ENCODE data around the gene ZNF385D. TPM values are rescaled to one million over a fixed set of nuclear protein-coding genes. Genes with fewer than 3 reads are reported as not detected.

The ZNF385D gene
- total RNA-seq, 1 experiment from 2014 or later: 13.0 TPM

DNA sequence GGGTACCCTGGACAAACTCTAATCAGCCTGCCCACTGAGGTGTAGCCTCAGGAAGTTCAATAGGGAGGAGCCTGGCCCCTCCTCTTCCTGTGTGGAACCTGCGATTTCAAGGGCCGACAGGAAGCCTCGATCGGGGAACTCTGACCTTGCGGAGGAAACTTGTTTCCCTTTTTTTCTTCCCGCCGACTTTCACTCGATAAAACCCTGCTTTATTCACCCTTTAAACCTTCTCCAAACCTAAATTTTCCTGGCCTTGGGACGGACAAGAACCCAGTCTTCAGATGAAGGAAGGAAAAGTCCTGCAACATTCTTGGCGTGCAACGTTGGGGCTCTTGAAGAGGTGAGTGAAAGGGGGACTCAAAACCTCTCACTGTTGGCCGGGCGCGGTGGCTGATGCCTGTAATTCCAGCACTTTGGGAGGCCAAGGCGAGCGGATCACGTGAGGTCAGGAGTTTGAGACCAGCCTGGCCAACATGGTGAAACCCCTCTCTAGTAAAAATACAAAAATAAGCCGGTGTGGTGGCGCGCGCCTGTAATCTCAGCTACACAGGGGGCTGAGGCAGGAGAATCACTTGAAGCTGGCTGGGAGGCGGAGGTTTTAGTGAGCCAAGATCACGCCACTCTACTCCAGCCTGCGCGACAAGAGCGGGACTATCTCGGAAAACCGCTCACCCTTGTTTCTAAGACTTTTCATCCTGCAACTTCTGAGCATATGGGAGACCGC, 208.2 kb downstream of the ZNF385D start:
- Histone ChIP-seq H3K27ac (ENCODE audit: low read length) (no peak overlapping the region), H3K27me3 (ENCODE audit: control insufficient read depth, insufficient read depth, low read length) (no peaks in the 10 kb centered on the region), H3K4me3 (ENCODE audit: low read depth in 2 of 2, low read length in 2 of 2) (no peak overlapping the region), H3K9me3 (ENCODE audit: control insufficient read depth, insufficient read depth, low read depth, low read length) (no peaks in the 10 kb centered on the region), H3K36me3 (ENCODE audit: control insufficient read depth, insufficient read depth, low read length) (no peaks in the 10 kb centered on the region), H3K4me1 (ENCODE audit: control insufficient read depth, insufficient read depth, low read length) (no peaks in the 10 kb centered on the region)
- in situ Hi-C loops (cut with HindIII; ENCODE audit: low pct_unique_long_range_greater_than_20kb, low sequenced_read_pairs) (no loop called here), intact Hi-C loops (cut with micrococcal nuclease; ENCODE audit: unreplicated experiment) (no loop called here)
- TF ChIP-seq SIN3A (IDR thresholded peaks at IDR 0.05; ENCODE audit: borderline replicate concordance, insufficient read depth, low read depth, low read length) (no peak), POLR2AphosphoS5 (IDR thresholded peaks at IDR 0.05; ENCODE audit: low read depth, low read length) (no peak), TCF7L2 (IDR thresholded peaks at IDR 0.05; ENCODE audit: low read depth, low read length) (no peak)
- TF ChIP-seq, protein P1, sequence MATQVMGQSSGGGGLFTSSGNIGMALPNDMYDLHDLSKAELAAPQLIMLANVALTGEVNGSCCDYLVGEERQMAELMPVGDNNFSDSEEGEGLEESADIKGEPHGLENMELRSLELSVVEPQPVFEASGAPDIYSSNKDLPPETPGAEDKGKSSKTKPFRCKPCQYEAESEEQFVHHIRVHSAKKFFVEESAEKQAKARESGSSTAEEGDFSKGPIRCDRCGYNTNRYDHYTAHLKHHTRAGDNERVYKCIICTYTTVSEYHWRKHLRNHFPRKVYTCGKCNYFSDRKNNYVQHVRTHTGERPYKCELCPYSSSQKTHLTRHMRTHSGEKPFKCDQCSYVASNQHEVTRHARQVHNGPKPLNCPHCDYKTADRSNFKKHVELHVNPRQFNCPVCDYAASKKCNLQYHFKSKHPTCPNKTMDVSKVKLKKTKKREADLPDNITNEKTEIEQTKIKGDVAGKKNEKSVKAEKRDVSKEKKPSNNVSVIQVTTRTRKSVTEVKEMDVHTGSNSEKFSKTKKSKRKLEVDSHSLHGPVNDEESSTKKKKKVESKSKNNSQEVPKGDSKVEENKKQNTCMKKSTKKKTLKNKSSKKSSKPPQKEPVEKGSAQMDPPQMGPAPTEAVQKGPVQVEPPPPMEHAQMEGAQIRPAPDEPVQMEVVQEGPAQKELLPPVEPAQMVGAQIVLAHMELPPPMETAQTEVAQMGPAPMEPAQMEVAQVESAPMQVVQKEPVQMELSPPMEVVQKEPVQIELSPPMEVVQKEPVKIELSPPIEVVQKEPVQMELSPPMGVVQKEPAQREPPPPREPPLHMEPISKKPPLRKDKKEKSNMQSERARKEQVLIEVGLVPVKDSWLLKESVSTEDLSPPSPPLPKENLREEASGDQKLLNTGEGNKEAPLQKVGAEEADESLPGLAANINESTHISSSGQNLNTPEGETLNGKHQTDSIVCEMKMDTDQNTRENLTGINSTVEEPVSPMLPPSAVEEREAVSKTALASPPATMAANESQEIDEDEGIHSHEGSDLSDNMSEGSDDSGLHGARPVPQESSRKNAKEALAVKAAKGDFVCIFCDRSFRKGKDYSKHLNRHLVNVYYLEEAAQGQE (IDR thresholded peaks at IDR 0.05; ENCODE audit: insufficient read depth in 1 of 2, low read depth in 2 of 2, low read length in 1 of 2): no peak
- TF ChIP-seq, protein P2, sequence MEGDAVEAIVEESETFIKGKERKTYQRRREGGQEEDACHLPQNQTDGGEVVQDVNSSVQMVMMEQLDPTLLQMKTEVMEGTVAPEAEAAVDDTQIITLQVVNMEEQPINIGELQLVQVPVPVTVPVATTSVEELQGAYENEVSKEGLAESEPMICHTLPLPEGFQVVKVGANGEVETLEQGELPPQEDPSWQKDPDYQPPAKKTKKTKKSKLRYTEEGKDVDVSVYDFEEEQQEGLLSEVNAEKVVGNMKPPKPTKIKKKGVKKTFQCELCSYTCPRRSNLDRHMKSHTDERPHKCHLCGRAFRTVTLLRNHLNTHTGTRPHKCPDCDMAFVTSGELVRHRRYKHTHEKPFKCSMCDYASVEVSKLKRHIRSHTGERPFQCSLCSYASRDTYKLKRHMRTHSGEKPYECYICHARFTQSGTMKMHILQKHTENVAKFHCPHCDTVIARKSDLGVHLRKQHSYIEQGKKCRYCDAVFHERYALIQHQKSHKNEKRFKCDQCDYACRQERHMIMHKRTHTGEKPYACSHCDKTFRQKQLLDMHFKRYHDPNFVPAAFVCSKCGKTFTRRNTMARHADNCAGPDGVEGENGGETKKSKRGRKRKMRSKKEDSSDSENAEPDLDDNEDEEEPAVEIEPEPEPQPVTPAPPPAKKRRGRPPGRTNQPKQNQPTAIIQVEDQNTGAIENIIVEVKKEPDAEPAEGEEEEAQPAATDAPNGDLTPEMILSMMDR (IDR thresholded peaks at IDR 0.05): no peak
- ATAC-seq (no peak), DNase-seq (ENCODE audit: low read depth, low spot score) (no peak)
- ChIA-PET CTCF (no interaction called here), POLR2A (no interaction called here)
- no TSS peak for BruUV-seq (replicated peaks)

- Histone ChIP-seq H3K9me3 (ENCODE audit: control insufficient read depth, insufficient read depth, low read depth, low read length) (no peaks in the 10 kb centered on the region), H3K4me3 (ENCODE audit: low read depth in 2 of 2, low read length in 2 of 2) (no peak overlapping the region), H3K4me1 (ENCODE audit: control insufficient read depth, insufficient read depth, low read length) (no peaks in the 10 kb centered on the region), H3K27me3 (ENCODE audit: control insufficient read depth, insufficient read depth, low read length) (no peaks in the 10 kb centered on the region), H3K27ac (ENCODE audit: low read length) (no peak overlapping the region), H3K36me3 (ENCODE audit: control insufficient read depth, insufficient read depth, low read length) (no peaks in the 10 kb centered on the region)
- ChIA-PET CTCF (no interaction called here), POLR2A (no interaction called here)
- no TSS peak for BruUV-seq (replicated peaks)
- ATAC-seq (no peak), DNase-seq (ENCODE audit: low read depth, low spot score) (no peak)
- intact Hi-C loops (cut with micrococcal nuclease; ENCODE audit: unreplicated experiment) (no loop called here), in situ Hi-C loops (cut with HindIII; ENCODE audit: low pct_unique_long_range_greater_than_20kb, low sequenced_read_pairs) (no loop called here)
- TF ChIP-seq SIN3A (IDR thresholded peaks at IDR 0.05; ENCODE audit: borderline replicate concordance, insufficient read depth, low read depth, low read length) (no peak), POLR2AphosphoS5 (IDR thresholded peaks at IDR 0.05; ENCODE audit: low read depth, low read length) (no peak), TCF7L2 (IDR thresholded peaks at IDR 0.05; ENCODE audit: low read depth, low read length) (no peak)
- TF ChIP-seq, protein P2 (IDR thresholded peaks at IDR 0.05): no peak
- TF ChIP-seq, protein P1 (IDR thresholded peaks at IDR 0.05; ENCODE audit: insufficient read depth in 1 of 2, low read depth in 2 of 2, low read length in 1 of 2): no peak
Measured at GRCh38 chr3:21540265-21540664, 210.7 kb downstream of the ZNF385D start.
